Epithelial cell of esophagus (primary cell): ENCODE data around the gene VAMP3.

Experiments
- DNase-seq: peaks from one replicate; pipeline ENCODE4 v3.0.0; 2010; ENCODE audit warnings: low read depth
- H3K4me3 ChIP-seq: 2 replicates; pipeline ENCODE4 v1.5.1; 2011; ENCODE audit warnings: mild to moderate bottlenecking, low read length, control low read depth
- TF ChIP-seq, protein P1 (sequence below): IDR thresholded peaks from 2 replicates; pipeline ENCODE4 v1.5.1; 2011; ENCODE audit warnings: low read depth, mild to moderate bottlenecking, low read length, control low read depth, inconsistent platforms; ENCODE audit not compliant: insufficient read depth; ENCODE audit errors: missing control alignments

The VAMP3 gene

DNA sequence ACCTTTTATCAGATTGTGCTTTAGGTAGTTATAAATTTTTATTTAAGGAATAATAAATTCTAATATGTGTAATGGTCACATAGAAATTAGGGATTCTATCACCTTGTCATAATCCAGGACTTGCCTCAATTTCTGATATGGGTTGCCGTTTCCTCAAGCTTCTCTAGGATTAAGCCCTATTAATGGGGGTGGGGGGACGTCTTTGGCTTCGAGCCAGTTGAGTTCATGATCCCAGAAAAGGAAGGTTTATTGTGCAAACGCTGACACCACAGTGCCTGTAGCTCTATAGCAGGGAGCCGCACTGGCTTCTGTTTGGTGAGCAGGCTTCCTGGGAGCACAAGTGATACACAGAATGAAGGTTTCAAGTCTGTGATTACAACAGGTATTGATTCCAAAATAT, 22.0 kb upstream of the VAMP3 start:
- H3K4me3 ChIP-seq = no peak overlapping the region
- TF ChIP-seq, protein P1, sequence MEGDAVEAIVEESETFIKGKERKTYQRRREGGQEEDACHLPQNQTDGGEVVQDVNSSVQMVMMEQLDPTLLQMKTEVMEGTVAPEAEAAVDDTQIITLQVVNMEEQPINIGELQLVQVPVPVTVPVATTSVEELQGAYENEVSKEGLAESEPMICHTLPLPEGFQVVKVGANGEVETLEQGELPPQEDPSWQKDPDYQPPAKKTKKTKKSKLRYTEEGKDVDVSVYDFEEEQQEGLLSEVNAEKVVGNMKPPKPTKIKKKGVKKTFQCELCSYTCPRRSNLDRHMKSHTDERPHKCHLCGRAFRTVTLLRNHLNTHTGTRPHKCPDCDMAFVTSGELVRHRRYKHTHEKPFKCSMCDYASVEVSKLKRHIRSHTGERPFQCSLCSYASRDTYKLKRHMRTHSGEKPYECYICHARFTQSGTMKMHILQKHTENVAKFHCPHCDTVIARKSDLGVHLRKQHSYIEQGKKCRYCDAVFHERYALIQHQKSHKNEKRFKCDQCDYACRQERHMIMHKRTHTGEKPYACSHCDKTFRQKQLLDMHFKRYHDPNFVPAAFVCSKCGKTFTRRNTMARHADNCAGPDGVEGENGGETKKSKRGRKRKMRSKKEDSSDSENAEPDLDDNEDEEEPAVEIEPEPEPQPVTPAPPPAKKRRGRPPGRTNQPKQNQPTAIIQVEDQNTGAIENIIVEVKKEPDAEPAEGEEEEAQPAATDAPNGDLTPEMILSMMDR = no peak
- DNase-seq = no peak

DNA sequence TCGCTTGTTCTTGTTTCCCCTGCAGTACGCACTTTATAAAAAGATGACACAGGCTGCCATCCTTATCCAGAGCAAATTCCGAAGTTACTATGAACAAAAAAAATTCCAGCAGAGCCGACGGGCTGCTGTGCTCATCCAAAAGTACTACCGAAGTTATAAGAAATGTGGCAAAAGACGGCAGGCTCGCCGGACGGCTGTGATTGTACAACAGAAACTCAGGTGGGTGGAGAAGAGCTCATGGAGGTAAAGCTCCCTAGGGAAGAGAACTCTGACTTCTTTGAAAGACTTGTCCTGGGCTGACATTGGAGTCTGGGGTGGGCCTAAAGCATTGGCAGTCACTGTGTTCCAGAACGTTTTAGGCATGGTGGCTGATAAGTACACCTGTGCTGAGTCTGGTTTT, 19.9 kb upstream of the VAMP3 start:
- DNase-seq = no peak
- H3K4me3 ChIP-seq = no peak overlapping the region
- TF ChIP-seq, protein P1 = no peak

DNA sequence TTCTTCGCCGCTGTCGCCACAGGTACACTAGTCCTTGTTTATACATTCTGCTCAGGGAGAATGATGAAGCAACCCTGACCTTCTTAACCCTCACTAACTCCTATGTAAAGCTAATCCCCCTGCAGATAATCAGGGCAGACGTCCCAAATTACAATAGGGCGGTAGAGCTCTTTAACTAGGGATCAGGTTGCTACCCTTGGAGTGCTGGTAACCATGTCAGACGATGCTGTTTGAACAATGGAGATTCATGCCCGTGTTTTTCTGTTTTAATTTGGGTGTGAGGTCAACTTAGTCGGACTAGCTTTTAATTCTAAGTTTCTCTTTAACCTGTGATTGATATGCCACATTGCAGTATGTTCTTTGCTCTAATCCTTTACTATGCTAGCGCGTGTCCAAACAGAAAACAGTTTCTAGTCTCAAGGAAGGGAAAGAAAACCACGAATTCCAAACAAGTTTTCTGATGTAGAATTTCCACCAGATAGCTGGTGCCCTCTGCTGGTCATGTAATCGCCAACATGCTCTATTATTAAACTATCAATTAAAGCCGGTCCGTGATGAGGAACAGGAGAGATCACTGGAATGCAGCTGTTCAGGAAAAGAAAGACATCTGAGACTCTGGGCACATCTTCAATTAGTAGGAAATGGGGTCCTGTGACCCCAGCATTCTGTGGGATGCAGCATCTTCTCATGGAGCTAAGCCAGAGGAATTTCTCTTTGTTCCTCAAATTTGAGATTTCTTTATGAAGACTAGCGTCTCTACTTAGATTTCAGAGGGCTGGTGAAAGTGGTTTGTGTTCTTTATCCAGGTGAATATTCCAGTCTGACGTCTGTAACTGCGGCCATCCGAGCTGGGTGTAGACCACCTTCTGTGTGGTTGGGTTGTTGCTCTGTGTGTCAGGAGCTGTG, 18.3 kb upstream of the VAMP3 start:
- TF ChIP-seq, protein P1 = peak; percentile 75
- peak overlapping the region; percentile 23 for H3K4me3 ChIP-seq
- peak; percentile 72 for DNase-seq

DNA sequence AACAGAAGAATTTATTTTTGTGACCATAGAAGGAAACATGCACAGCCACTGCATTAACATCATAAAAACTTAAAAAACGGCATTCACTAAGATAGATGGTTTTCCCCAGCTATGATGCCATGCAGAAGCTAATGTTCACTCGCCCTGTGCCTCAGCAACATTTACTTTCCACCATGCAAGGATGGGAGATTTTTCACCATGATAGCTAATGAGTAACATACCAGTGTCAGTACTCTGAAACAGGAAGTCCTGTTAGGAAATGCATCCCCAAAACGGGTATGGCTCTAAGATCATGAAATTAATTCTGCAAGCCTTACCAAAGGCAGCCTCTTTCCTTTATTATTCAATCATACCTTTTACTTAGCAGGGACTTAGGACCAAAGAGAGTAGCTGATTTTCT, 17.5 kb upstream of the VAMP3 start:
- H3K4me3 ChIP-seq = no peak overlapping the region
- TF ChIP-seq, protein P1 = no peak
- no peak for DNase-seq

DNA sequence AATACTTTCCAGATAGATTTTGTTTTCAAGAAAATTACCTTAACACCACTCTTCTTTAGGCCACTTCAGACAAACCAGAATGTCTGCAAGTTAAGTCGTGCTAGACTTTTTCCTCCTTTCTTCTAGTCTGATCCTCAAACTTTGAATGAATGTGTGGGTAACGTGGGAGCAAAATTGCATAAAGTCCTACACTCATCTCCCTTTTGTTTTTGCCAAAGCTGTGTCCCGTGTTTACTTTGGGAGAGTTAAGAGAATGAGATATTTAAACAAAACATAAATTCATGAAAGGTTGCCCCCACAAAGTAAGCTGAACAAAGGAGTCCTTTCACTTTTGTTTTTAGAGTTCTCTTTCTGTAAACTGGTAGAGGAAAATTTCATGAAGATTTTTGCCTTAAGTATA, 16.9 kb upstream of the VAMP3 start:
- TF ChIP-seq, protein P1 = no peak
- no peak overlapping the region for H3K4me3 ChIP-seq

DNA sequence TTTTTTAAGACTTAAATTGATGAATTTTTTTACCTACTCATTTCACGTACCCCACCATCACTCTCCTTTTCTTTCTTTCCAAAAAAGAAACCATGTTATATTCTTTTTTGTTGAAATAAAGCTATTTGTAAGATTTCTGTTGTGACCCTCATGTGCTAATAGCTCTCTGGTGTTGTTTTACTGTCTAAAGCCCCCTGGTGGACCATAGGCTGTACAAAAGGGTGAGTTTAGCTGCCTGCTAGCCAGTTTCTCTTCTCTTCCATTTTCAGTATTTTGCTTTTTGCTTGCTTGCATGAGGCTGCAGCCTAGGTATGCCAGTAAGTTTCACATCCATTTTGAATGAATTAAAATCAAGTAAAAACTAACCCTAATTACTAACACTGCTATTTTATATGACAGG, 15.6 kb upstream of the VAMP3 start:
- H3K4me3 ChIP-seq = no peak overlapping the region
- no peak for DNase-seq
- TF ChIP-seq, protein P1 = peak; percentile 13

More for the DNA sequence above, 16.9 kb upstream of the VAMP3 start:
- no peak for DNase-seq

DNA sequence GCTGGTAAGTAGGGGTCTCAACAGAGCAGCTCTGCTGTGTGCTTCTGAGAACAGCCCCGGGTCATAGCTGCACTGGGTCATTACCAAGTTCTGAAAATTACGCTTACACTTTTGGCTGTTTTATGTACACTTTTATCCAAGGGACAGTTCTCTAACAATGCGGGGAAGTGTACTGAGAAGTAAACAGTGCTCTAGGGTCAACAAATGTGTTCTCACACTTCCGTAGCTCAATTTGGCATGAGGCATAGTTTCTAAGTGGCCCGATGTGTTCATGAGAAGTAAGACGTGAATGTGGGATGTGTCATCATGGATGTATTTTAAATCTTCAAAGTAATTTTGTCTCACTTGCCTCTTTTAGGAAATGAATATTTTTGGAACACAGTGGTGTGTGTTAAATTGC, 10.9 kb upstream of the VAMP3 start:
- DNase-seq = no peak
- TF ChIP-seq, protein P1 = no peak
- H3K4me3 ChIP-seq = no peak overlapping the region
